ENCODE data around the gene PTPRR.

DNA sequence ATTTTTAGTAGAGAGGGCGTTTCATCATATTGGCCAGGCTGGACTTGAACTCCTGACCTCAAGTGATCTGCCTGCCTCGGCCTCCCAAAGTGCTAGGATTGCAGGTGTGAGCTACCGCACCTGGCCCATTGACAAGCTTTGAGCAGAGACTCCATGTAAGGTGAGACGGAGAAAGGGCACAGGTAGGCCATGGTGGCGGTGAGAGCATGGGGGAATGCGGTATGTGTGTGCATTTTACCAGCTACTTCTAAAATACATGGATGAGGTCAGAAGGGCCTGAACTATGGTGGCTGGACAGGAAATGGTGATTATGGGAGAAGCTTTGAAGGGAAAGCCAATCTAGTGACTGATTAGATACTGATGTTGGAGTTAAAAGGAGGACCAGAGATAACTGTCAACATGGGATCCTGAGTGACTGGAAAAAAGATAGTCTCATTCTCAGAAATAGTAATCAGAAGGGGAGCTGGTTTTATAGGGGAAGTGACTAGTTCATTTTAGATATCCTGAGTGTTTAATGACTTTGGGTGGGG is 261.4 kb downstream of the PTPRR start:
- TF ChIP-seq ZFP30 (CRISPR knock-in tag; IDR thresholded peaks at IDR 0.05): no peak
- TF ChIP-seq TOX (CRISPR knock-in tag; IDR thresholded peaks at IDR 0.05; ENCODE audit: borderline replicate concordance): no peak
- TF ChIP-seq RARB (CRISPR knock-in tag; IDR thresholded peaks at IDR 0.05): no peak
- no peak for TF ChIP-seq SNAI2 (CRISPR knock-in tag; IDR thresholded peaks at IDR 0.05)
- TF ChIP-seq, protein P1, sequence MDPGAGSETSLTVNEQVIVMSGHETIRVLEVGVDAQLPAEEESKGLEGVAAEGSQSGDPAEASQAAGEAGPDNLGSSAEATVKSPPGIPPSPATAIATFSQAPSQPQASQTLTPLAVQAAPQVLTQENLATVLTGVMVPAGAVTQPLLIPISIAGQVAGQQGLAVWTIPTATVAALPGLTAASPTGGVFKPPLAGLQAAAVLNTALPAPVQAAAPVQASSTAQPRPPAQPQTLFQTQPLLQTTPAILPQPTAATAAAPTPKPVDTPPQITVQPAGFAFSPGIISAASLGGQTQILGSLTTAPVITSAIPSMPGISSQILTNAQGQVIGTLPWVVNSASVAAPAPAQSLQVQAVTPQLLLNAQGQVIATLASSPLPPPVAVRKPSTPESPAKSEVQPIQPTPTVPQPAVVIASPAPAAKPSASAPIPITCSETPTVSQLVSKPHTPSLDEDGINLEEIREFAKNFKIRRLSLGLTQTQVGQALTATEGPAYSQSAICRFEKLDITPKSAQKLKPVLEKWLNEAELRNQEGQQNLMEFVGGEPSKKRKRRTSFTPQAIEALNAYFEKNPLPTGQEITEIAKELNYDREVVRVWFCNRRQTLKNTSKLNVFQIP (CRISPR knock-in tag; IDR thresholded peaks at IDR 0.05; ENCODE audit: borderline replicate concordance, low read depth): no peak

Measured in SK-N-SH treated with all-trans-retinoic acid at 6 μM for 48 hours (cell line).